IPS-20b (cell line): ENCODE results near the gene LRRC4C.

Experiments
- H3K27ac ChIP-seq: one replicate; pipeline ENCODE4 v1.5.1; 2013; ENCODE audit warnings: low read length
- H3K27me3 ChIP-seq: 2 replicates; pipeline ENCODE4 v1.6.1; 2013; ENCODE audit warnings: mild to moderate bottlenecking, low read length, inconsistent platforms; ENCODE audit not compliant: insufficient read depth
- H3K36me3 ChIP-seq: 2 replicates; pipeline ENCODE4 v1.6.1; 2013; ENCODE audit warnings: low read depth, mild to moderate bottlenecking, inconsistent platforms, low read length, moderate library complexity; ENCODE audit not compliant: insufficient read depth
- H3K4me1 ChIP-seq: 2 replicates; pipeline ENCODE4 v1.6.1; 2013; ENCODE audit warnings: mild to moderate bottlenecking, control low read depth, inconsistent platforms, low read length, moderate library complexity; ENCODE audit not compliant: insufficient read depth
- H3K4me3 ChIP-seq: 2 replicates; pipeline ENCODE4 v1.5.1; 2013; ENCODE audit warnings: mild to moderate bottlenecking, low read length, inconsistent platforms
- H3K9ac ChIP-seq: 2 replicates; pipeline ENCODE4 v1.6.1; 2013; ENCODE audit warnings: low read depth, mild to moderate bottlenecking, inconsistent platforms, low read length, moderate library complexity
- H3K9me3 ChIP-seq: 2 replicates; pipeline ENCODE4 v1.6.1; 2013; ENCODE audit warnings: mild to moderate bottlenecking, low read depth, low read length, inconsistent platforms; ENCODE audit not compliant: insufficient read depth

Gene LRRC4C

GRCh38 chr11:40273192-40273732 is 1186.2 kb downstream of the LRRC4C start:
- H3K4me3 ChIP-seq = no peak overlapping the region
- H3K9me3 ChIP-seq = no peaks in the 10 kb centered on the region
- H3K4me1 ChIP-seq = no peaks in the 10 kb centered on the region
- H3K36me3 ChIP-seq = no peaks in the 10 kb centered on the region
- H3K9ac ChIP-seq = no peak overlapping the region
- H3K27me3 ChIP-seq = no peaks in the 10 kb centered on the region
- H3K27ac ChIP-seq = no peak overlapping the region

GRCh38 chr11:40271361-40271760 is 1188.1 kb downstream of the LRRC4C start:
- Histone ChIP-seq H3K27me3 (no peaks in the 10 kb centered on the region), H3K36me3 (no peaks in the 10 kb centered on the region), H3K4me3 (no peak overlapping the region), H3K9me3 (no peaks in the 10 kb centered on the region), H3K4me1 (no peaks in the 10 kb centered on the region), H3K27ac (no peak overlapping the region), H3K9ac (no peak overlapping the region)

GRCh38 chr11:40269865-40270264 is 1189.6 kb downstream of the LRRC4C start:
- no peak overlapping the region for H3K9ac ChIP-seq
- no peak overlapping the region for H3K27ac ChIP-seq

GRCh38 chr11:40268551-40268950 is 1190.9 kb downstream of the LRRC4C start:
- H3K9ac ChIP-seq = no peak overlapping the region
- H3K27me3 ChIP-seq = no peaks in the 10 kb centered on the region

More at GRCh38 chr11:40269865-40270264, 1189.6 kb downstream of the LRRC4C start:
- no peaks in the 10 kb centered on the region for H3K4me1 ChIP-seq
- no peak overlapping the region for H3K4me3 ChIP-seq
- no peaks in the 10 kb centered on the region for H3K9me3 ChIP-seq
- no peaks in the 10 kb centered on the region for H3K36me3 ChIP-seq
- H3K27me3 ChIP-seq = no peaks in the 10 kb centered on the region

GRCh38 chr11:40255457-40255856 is 1204.0 kb downstream of the LRRC4C start:
- H3K9me3 ChIP-seq = no peaks in the 10 kb centered on the region
- H3K9ac ChIP-seq = no peak overlapping the region
- no peaks in the 10 kb centered on the region for H3K36me3 ChIP-seq
- no peak overlapping the region for H3K4me3 ChIP-seq
- no peak overlapping the region for H3K27ac ChIP-seq
- H3K4me1 ChIP-seq = peaks cover 4% of the 10 kb centered on the region; the same call in 1 of the 2 replicates
- H3K27me3 ChIP-seq = no peaks in the 10 kb centered on the region

More at GRCh38 chr11:40268551-40268950, 1190.9 kb downstream of the LRRC4C start:
- Histone ChIP-seq H3K9me3 (no peaks in the 10 kb centered on the region), H3K4me1 (no peaks in the 10 kb centered on the region), H3K36me3 (no peaks in the 10 kb centered on the region), H3K4me3 (no peak overlapping the region), H3K27ac (no peak overlapping the region)

GRCh38 chr11:40253166-40253565 is 1206.3 kb downstream of the LRRC4C start:
- Histone ChIP-seq H3K27me3 (peaks cover 5% of the 10 kb centered on the region; the same call in 1 of the 2 replicates), H3K27ac (no peak overlapping the region), H3K9me3 (no peaks in the 10 kb centered on the region), H3K36me3 (no peaks in the 10 kb centered on the region), H3K4me1 (peaks cover 6% of the 10 kb centered on the region), H3K4me3 (no peak overlapping the region), H3K9ac (no peak overlapping the region)

- H3K4me3 ChIP-seq = no peak overlapping the region
- H3K4me1 ChIP-seq = peaks cover 15% of the 10 kb centered on the region
- no peak overlapping the region for H3K27ac ChIP-seq
- H3K36me3 ChIP-seq = no peaks in the 10 kb centered on the region
- H3K9me3 ChIP-seq = no peaks in the 10 kb centered on the region
- H3K27me3 ChIP-seq = peaks cover 10% of the 10 kb centered on the region
- H3K9ac ChIP-seq = no peak overlapping the region
These were observed 1207.2 kb downstream of the LRRC4C start for GRCh38 chr11:40252236-40252635.

GRCh38 chr11:40246983-40247382 is 1212.5 kb downstream of the LRRC4C start:
- H3K9me3 ChIP-seq = no peaks in the 10 kb centered on the region
- H3K9ac ChIP-seq = no peak overlapping the region
- no peak overlapping the region for H3K27ac ChIP-seq
- H3K36me3 ChIP-seq = no peaks in the 10 kb centered on the region
- H3K4me3 ChIP-seq = peak overlapping the region; percentile 18; the same call in 1 of the 2 replicates
- H3K4me1 ChIP-seq = peaks cover 19% of the 10 kb centered on the region
- H3K27me3 ChIP-seq = peaks cover 10% of the 10 kb centered on the region

- no peaks in the 10 kb centered on the region for H3K36me3 ChIP-seq
- H3K4me1 ChIP-seq = peaks cover 5% of the 10 kb centered on the region; the same call in 1 of the 2 replicates
- H3K9me3 ChIP-seq = no peaks in the 10 kb centered on the region
- no peak overlapping the region for H3K27ac ChIP-seq
- no peaks in the 10 kb centered on the region for H3K27me3 ChIP-seq
- no peak overlapping the region for H3K9ac ChIP-seq
- H3K4me3 ChIP-seq = no peak overlapping the region
These were observed 1217.9 kb downstream of the LRRC4C start for GRCh38 chr11:40241524-40242051.

GRCh38 chr11:40240284-40240683 is 1219.2 kb downstream of the LRRC4C start:
- Histone ChIP-seq H3K27ac (no peak overlapping the region), H3K27me3 (no peaks in the 10 kb centered on the region), H3K4me3 (no peak overlapping the region), H3K9me3 (no peaks in the 10 kb centered on the region), H3K36me3 (no peaks in the 10 kb centered on the region), H3K9ac (no peak overlapping the region), H3K4me1 (no peaks in the 10 kb centered on the region; the same call in 1 of the 2 replicates)

GRCh38 chr11:40236526-40236925 is 1222.9 kb downstream of the LRRC4C start:
- Histone ChIP-seq H3K9ac (no peak overlapping the region), H3K9me3 (no peaks in the 10 kb centered on the region), H3K27ac (no peak overlapping the region), H3K4me1 (no peaks in the 10 kb centered on the region; the same call in 1 of the 2 replicates), H3K27me3 (no peaks in the 10 kb centered on the region), H3K4me3 (no peak overlapping the region), H3K36me3 (no peaks in the 10 kb centered on the region)

- no peak overlapping the region for H3K9ac ChIP-seq
- H3K4me1 ChIP-seq = peaks cover under 1% of the 10 kb centered on the region; the same call in 1 of the 2 replicates
- H3K4me3 ChIP-seq = no peak overlapping the region
- no peaks in the 10 kb centered on the region for H3K36me3 ChIP-seq
- H3K27ac ChIP-seq = no peak overlapping the region
- H3K9me3 ChIP-seq = no peaks in the 10 kb centered on the region
- H3K27me3 ChIP-seq = no peaks in the 10 kb centered on the region
These were observed 1223.6 kb downstream of the LRRC4C start for GRCh38 chr11:40235841-40236240.
